Breast epithelium (tissue), 4 donors: ENCODE data around the gene MOV10. TPM values are rescaled to one million over a fixed set of nuclear protein-coding genes. Genes with fewer than 3 reads are reported as not detected.

Experiments
- DNase-seq, 2 donors: peaks; one replicate each; pipeline ENCODE4 v3.0.0-alpha.2; 2019; ENCODE audit warnings: low spot score in 2 of 2
- H3K27ac ChIP-seq, 2 donors: fragments of 200-600 bp; sonication (generic) in 1 of 2; one replicate each; pipeline ENCODE4 v1.5.1; 2016 to 2019; ENCODE audit warnings: mild to moderate bottlenecking in 1 of 2
- H3K27me3 ChIP-seq, 2 donors: fragments of 200-600 bp; sonication (generic) in 1 of 2; one replicate each; pipeline versions ENCODE4 v1.5.1 to v1.6.0; 2017 to 2019; ENCODE audit warnings: control low read depth in 1 of 2, mild to moderate bottlenecking in 1 of 2
- H3K36me3 ChIP-seq: fragments of 200-600 bp; one replicate; pipeline ENCODE4 v1.5.1; 2019
- H3K4me1 ChIP-seq, 2 donors: fragments of 200-600 bp; sonication (generic); one replicate each; pipeline ENCODE4 v1.5.1; 2016 to 2019; ENCODE audit warnings: control low read depth in 1 of 2
- H3K4me3 ChIP-seq, 3 donors: fragments of 200-600 bp; sonication (generic); 1 replicate in 2 of 3; 2 replicates in 1 of 3; pipeline ENCODE4 v1.5.1; 2016 to 2019; ENCODE audit warnings: mild to moderate bottlenecking in 3 of 3, moderate library complexity in 2 of 3
- H3K9me3 ChIP-seq, 2 donors: fragments of 200-600 bp; sonication (generic) in 1 of 2; one replicate each; pipeline ENCODE4 v1.5.1; 2016 to 2019; ENCODE audit warnings: control low read depth in 1 of 2
- POLR2A ChIP-seq: fragments of 450-650 bp; IDR thresholded peaks from one replicate; pipeline ENCODE4 v1.6.1; 2016; ENCODE audit warnings: antibody characterized with exemption, mild to moderate bottlenecking, moderate library complexity
- POLR2AphosphoS5 ChIP-seq, 3 donors: sonication (generic); formaldehyde crosslinking; IDR thresholded peaks; one replicate each; pipeline ENCODE4 v1.6.1; 2017; ENCODE audit warnings: antibody characterized with exemption in 3 of 3
- intact Hi-C: fragments of 100-400 bp; cut with DNase I; formaldehyde crosslinking; loops from one replicate; pipeline ENCODE4 v1.15.1; 2023; ENCODE audit warnings: low total_unique reads
- total RNA-seq, 3 donors: library from RNA; depleted of rRNA; stranded (reverse); fragments of >200 nt; gene quantifications; one replicate each; pipeline ENCODE4 v1.1.0, GENCODE V29; 2016
- TF ChIP-seq, protein P1 (sequence below), 3 donors: fragments of 450-650 bp; IDR thresholded peaks; one replicate each; pipeline ENCODE4 v1.5.1; 2016 to 2017; ENCODE audit warnings: antibody characterized with exemption in 3 of 3, mild to moderate bottlenecking in 3 of 3, moderate library complexity in 3 of 3

The MOV10 gene
- total RNA-seq, 3 donors from 2014 or later: 14.7 to 52.2 (median 42.6) TPM

- no peaks in the 10 kb centered on the region for H3K4me1 ChIP-seq
- DNase-seq: no peak
- TF ChIP-seq POLR2A (no peak), POLR2AphosphoS5 (IDR thresholded peaks at IDR 0.05) (no peak)
- TF ChIP-seq, protein P1, sequence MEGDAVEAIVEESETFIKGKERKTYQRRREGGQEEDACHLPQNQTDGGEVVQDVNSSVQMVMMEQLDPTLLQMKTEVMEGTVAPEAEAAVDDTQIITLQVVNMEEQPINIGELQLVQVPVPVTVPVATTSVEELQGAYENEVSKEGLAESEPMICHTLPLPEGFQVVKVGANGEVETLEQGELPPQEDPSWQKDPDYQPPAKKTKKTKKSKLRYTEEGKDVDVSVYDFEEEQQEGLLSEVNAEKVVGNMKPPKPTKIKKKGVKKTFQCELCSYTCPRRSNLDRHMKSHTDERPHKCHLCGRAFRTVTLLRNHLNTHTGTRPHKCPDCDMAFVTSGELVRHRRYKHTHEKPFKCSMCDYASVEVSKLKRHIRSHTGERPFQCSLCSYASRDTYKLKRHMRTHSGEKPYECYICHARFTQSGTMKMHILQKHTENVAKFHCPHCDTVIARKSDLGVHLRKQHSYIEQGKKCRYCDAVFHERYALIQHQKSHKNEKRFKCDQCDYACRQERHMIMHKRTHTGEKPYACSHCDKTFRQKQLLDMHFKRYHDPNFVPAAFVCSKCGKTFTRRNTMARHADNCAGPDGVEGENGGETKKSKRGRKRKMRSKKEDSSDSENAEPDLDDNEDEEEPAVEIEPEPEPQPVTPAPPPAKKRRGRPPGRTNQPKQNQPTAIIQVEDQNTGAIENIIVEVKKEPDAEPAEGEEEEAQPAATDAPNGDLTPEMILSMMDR (IDR thresholded peaks at IDR 0.05): no peak
- H3K4me3 ChIP-seq: no peak overlapping the region
- no peaks in the 10 kb centered on the region for H3K27me3 ChIP-seq
- no peaks in the 10 kb centered on the region for H3K9me3 ChIP-seq
- H3K27ac ChIP-seq: peak overlapping the region; percentile 65 to 70
- H3K36me3 ChIP-seq: no peaks in the 10 kb centered on the region
- intact Hi-C loops: loop anchor here (10.0 kb wide), 1 partner anchor 1453 kb away; no protein-coding TSS in a partner anchor
These were observed 13.5 kb downstream of the MOV10 start for GRCh38 chr1:112687785-112688496.

DNA sequence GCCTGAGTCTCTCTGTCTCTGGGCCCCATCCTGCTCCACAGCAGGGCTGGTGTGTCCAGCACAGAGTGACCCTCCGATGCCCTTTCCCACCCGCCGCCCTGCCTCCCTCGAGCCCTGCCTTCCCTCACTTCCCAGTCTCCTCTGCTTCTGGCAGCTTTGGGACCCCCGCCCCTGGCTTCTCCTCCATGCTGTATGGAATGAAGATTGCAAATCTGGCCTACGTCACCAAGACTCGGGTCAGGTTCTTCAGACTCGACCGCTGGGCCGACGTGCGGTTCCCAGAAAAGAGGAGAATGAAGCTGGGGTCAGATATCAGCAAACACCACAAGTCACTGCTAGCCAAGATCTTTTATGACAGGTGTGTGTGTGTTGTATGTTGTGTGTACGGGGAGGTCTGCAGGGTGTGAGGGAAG is 14.3 kb downstream of the MOV10 start:
- no peak for DNase-seq
- no peak for TF ChIP-seq POLR2AphosphoS5 (IDR thresholded peaks at IDR 0.05)
- no peak for TF ChIP-seq POLR2A
- TF ChIP-seq, protein P1 (IDR thresholded peaks at IDR 0.05): no peak
- no peaks in the 10 kb centered on the region for H3K9me3 ChIP-seq
- H3K4me3 ChIP-seq: no peak overlapping the region
- H3K4me1 ChIP-seq: no peaks in the 10 kb centered on the region
- no peaks in the 10 kb centered on the region for H3K27me3 ChIP-seq
- intact Hi-C loops: loop anchor here (10.0 kb wide), 1 partner anchor 1454 kb away; no protein-coding TSS in a partner anchor
- peak overlapping the region; percentile 65 to 71 for H3K27ac ChIP-seq
- no peaks in the 10 kb centered on the region for H3K36me3 ChIP-seq

GRCh38 chr1:112689196-112689841 is 14.9 kb downstream of the MOV10 start:
- DNase-seq: no peak
- intact Hi-C loops: loop anchor here (10.0 kb wide), 1 partner anchor 1455 kb away; no protein-coding TSS in a partner anchor
- Histone ChIP-seq H3K9me3 (no peaks in the 10 kb centered on the region), H3K4me1 (no peaks in the 10 kb centered on the region), H3K27ac (peak overlapping the region in 1 of 2 donors; percentile 71), H3K36me3 (no peaks in the 10 kb centered on the region), H3K4me3 (no peak overlapping the region), H3K27me3 (no peaks in the 10 kb centered on the region)
- TF ChIP-seq, protein P1 (IDR thresholded peaks at IDR 0.05): no peak
- no peak for TF ChIP-seq POLR2A
- no peak for TF ChIP-seq POLR2AphosphoS5 (IDR thresholded peaks at IDR 0.05)

- Histone ChIP-seq H3K9me3 (no peaks in the 10 kb centered on the region), H3K27me3 (no peaks in the 10 kb centered on the region), H3K4me3 (no peak overlapping the region), H3K36me3 (no peaks in the 10 kb centered on the region), H3K27ac (peak overlapping the region in 1 of 2 donors; percentile 71), H3K4me1 (no peaks in the 10 kb centered on the region)
- no peak for DNase-seq
- TF ChIP-seq POLR2AphosphoS5 (IDR thresholded peaks at IDR 0.05) (no peak), POLR2A (no peak)
- TF ChIP-seq, protein P1 (IDR thresholded peaks at IDR 0.05): no peak
- intact Hi-C loops: loop anchor here (10.0 kb wide), 2 partner anchors 955 to 1455 kb away; no protein-coding TSS in a partner anchor
These were observed 15.4 kb downstream of the MOV10 start for GRCh38 chr1:112689842-112690237.

- H3K27ac ChIP-seq: no peak overlapping the region
- no peaks in the 10 kb centered on the region for H3K27me3 ChIP-seq
- H3K4me1 ChIP-seq: no peaks in the 10 kb centered on the region
- intact Hi-C loops: loop anchor here (10.0 kb wide), 1 partner anchor 952 kb away; no protein-coding TSS in a partner anchor
- DNase-seq: no peak
- no peak overlapping the region for H3K4me3 ChIP-seq
- no peaks in the 10 kb centered on the region for H3K9me3 ChIP-seq
- no peaks in the 10 kb centered on the region for H3K36me3 ChIP-seq
- TF ChIP-seq POLR2AphosphoS5 (IDR thresholded peaks at IDR 0.05) (no peak), POLR2A (no peak)
- TF ChIP-seq, protein P1 (IDR thresholded peaks at IDR 0.05): no peak
These were observed 18.2 kb downstream of the MOV10 start for GRCh38 chr1:112692681-112693080.
